Ishikawa (cell line): ENCODE results near the gene ACSS1.

Experiments used
- CREB1 ChIP-seq: IDR thresholded peaks from 2 replicates; pipeline ENCODE4 v1.6.1; 2012; ENCODE audit warnings: low read depth
- EP300 ChIP-seq: IDR thresholded peaks from 2 replicates; pipeline ENCODE4 v1.6.1; 2012; ENCODE audit warnings: borderline replicate concordance
- MAX ChIP-seq: IDR thresholded peaks from 2 replicates; pipeline ENCODE4 v1.6.1; 2012
- TCF12 ChIP-seq: IDR thresholded peaks from 2 replicates; pipeline ENCODE4 v1.6.1; 2012; ENCODE audit warnings: low read depth

GRCh38 chr20:25100914-25101313 lies 43.0 kb upstream of the ACSS1 start:
- TF ChIP-seq TCF12 = no peak
- no peak for TF ChIP-seq EP300
- TF ChIP-seq MAX = no peak
- TF ChIP-seq CREB1 = no peak
